ENCODE measurements around the gene PTPRD.

Gene PTPRD

DNA sequence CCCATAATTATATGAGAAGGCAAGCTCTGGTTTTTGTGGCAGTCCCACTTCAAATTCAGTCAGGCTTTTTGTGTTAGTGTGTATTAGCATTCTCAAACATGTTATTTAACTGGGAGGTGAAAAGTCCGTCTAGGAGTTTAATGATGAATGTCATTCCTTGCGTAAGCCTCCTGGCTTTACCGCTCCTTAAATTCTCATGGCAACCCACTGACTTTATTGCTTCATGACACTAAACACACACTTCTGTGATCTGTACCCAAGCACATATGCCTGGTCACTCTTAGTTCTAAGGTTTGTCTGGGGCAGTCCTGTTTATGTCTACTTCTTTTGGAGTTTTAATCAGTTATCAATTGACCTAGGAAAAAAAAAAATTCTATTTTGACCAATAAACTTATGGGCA lies 2135.4 kb downstream of the PTPRD start:
- Histone ChIP-seq H3K36me3 (ENCODE audit: insufficient read depth, low read length) (no peaks in the 10 kb centered on the region), H3K9me3 (ENCODE audit: control insufficient read depth, insufficient read depth, low read length) (no peaks in the 10 kb centered on the region), H3K4me1 (ENCODE audit: insufficient read depth, low read length) (no peaks in the 10 kb centered on the region), H3K9ac (ENCODE audit: low read depth, low read length) (no peak overlapping the region)

DNA sequence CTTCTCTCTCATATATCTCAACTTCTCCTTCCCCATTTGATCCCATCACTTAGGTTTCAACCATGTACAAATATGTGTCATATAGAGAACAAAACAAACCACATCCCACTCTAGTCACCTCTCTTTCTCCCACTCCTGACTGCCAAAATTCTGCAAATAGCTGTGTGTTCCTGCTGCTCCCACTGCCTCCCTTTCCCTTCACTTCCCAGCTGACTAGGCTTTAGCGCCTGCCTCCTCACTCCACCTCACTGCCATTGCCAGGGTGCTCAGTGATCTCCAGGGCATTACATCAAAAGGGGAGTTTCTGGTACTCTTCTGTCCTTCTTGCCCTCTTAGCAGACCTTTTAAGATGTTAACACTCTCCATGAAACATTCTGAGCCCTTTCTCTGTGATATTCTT lies 2137.9 kb downstream of the PTPRD start:
- H3K9ac ChIP-seq (ENCODE audit: low read depth, low read length) = no peak overlapping the region
- no peaks in the 10 kb centered on the region for H3K9me3 ChIP-seq (ENCODE audit: control insufficient read depth, insufficient read depth, low read length)
- H3K4me1 ChIP-seq (ENCODE audit: insufficient read depth, low read length) = no peaks in the 10 kb centered on the region
- H3K36me3 ChIP-seq (ENCODE audit: insufficient read depth, low read length) = no peaks in the 10 kb centered on the region

DNA sequence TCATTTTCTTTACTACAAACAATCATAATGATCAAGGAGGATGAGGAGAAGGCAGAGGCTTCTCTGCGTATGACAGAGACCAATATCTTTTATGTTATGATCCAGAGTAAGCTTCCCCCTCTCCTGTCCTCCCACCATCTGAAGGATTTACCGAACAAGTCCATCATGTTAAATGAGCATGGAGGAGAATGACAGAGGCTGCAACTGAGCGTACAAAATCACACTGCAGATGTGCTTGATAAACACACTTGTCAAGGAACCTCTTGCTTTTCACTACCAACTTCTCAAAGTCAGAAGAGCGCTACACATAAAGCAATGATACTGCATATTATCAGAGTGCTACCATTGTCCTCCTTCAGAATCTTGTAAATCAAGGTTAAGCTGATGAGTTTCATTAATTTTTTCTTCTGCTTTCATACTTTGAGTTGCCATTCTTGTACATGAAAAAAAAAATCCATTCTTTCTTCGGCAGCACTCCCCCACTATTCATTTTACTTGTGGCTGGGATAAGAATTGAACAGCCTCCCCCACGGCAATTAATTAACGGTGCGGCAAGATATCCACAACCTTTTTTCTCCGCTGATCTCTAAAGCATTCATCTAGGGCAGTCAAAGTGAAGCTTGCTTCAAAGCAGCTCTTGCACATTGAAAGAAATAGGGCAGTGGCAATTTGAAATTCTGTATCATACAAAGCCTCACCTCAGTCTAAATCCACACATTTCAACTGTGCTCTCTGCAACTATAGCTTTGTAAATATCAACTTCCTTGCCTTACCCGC lies 2139.4 kb downstream of the PTPRD start:
- Histone ChIP-seq H3K36me3 (ENCODE audit: insufficient read depth, low read length) (no peaks in the 10 kb centered on the region), H3K9ac (ENCODE audit: low read depth, low read length) (no peak overlapping the region), H3K4me1 (ENCODE audit: insufficient read depth, low read length) (no peaks in the 10 kb centered on the region), H3K9me3 (ENCODE audit: control insufficient read depth, insufficient read depth, low read length) (no peaks in the 10 kb centered on the region)

DNA sequence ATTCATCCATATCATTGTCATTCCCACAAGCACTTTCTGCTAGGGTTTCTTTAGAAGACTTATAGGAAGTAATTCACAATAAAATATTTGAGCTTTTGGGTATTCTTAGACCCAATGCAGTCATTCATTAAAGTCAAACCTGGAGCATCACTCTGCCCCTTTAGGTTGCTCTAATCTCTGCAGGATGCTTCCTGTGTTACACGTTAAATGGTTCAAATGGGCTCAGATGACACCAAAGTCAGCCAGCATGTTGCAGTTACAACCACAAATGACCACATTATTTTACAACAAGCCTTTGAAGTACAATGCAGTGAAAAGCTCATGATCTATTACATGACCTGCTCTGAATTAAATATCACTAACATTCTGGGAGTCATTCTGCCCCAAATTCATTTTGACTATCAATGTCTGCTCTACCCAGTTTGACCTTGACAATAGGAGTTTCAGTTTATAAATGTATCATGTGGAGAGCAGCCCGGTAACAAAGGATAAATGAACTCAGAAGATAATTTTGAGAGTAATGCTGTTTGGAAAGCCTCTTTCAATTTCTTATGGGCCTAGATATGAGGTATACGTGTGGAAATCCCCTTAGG lies 2144.7 kb downstream of the PTPRD start:
- H3K9me3 ChIP-seq (ENCODE audit: control insufficient read depth, insufficient read depth, low read length) = no peaks in the 10 kb centered on the region
- H3K36me3 ChIP-seq (ENCODE audit: insufficient read depth, low read length) = no peaks in the 10 kb centered on the region
- no peak overlapping the region for H3K9ac ChIP-seq (ENCODE audit: low read depth, low read length)
- H3K4me1 ChIP-seq (ENCODE audit: insufficient read depth, low read length) = no peaks in the 10 kb centered on the region

DNA sequence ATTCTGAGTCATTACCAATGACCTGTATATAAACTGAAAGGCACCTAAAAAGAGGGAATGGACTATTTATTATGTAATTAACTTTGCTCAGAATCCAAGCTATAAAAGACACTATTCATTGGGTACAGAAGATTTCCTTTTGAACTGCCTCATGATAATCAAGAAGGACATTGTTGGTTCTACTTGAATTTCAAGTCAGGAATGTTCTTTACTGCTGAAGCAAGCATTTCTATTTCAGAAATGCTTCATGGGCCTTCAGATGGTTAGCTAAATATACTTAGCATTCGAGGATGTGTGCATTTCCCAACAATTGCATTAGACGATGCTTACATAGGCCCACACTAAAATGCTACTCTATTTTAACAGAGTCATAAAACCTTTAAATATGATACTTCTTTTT lies 2155.0 kb downstream of the PTPRD start:
- no peaks in the 10 kb centered on the region for H3K9me3 ChIP-seq (ENCODE audit: control insufficient read depth, insufficient read depth, low read length)
- no peaks in the 10 kb centered on the region for H3K36me3 ChIP-seq (ENCODE audit: insufficient read depth, low read length)
- no peaks in the 10 kb centered on the region for H3K4me1 ChIP-seq (ENCODE audit: insufficient read depth, low read length)
- no peak overlapping the region for H3K9ac ChIP-seq (ENCODE audit: low read depth, low read length)

DNA sequence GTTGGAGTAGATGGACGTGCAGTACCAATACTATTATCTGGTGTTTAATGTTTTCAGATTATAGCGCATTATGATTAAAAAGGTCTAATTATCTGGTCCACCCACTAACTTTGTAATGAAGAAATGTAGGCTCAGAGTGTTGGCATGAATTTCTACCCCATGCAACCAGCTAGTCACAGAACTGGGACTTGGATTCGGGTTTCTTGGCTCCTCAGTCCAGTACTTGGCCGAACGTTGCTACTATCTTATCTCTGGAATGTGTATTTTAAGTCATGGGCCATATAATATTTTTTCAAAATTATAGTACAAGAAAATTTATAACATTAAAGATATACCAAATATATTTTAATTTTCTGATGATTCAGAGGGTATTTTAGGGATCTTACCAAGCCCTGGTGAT lies 2155.7 kb downstream of the PTPRD start:
- Histone ChIP-seq H3K36me3 (ENCODE audit: insufficient read depth, low read length) (no peaks in the 10 kb centered on the region), H3K4me1 (ENCODE audit: insufficient read depth, low read length) (no peaks in the 10 kb centered on the region), H3K9ac (ENCODE audit: low read depth, low read length) (no peak overlapping the region), H3K9me3 (ENCODE audit: control insufficient read depth, insufficient read depth, low read length) (no peaks in the 10 kb centered on the region)

DNA sequence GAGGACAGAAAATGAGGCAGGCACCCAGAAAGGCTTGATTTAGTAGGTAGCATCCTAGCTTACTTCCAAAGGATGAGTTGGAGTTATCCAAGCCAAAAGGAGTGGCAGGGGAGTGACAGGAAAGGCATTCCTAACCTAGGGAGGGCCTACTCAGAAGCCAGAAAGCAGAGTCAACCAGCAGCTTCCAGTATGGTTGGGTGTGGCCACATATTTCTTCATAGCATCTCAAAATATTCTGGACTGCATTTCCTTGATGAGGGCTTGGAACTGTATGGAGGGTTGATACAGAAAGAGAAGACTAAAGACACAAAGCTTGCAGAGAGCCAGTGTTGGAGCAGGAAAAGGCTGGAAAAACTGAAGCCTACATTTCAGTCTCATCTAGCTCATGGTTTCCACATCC lies 2156.5 kb downstream of the PTPRD start:
- H3K9ac ChIP-seq (ENCODE audit: low read depth, low read length) = no peak overlapping the region
- H3K36me3 ChIP-seq (ENCODE audit: insufficient read depth, low read length) = no peaks in the 10 kb centered on the region
- no peaks in the 10 kb centered on the region for H3K9me3 ChIP-seq (ENCODE audit: control insufficient read depth, insufficient read depth, low read length)
- no peaks in the 10 kb centered on the region for H3K4me1 ChIP-seq (ENCODE audit: insufficient read depth, low read length)

DNA sequence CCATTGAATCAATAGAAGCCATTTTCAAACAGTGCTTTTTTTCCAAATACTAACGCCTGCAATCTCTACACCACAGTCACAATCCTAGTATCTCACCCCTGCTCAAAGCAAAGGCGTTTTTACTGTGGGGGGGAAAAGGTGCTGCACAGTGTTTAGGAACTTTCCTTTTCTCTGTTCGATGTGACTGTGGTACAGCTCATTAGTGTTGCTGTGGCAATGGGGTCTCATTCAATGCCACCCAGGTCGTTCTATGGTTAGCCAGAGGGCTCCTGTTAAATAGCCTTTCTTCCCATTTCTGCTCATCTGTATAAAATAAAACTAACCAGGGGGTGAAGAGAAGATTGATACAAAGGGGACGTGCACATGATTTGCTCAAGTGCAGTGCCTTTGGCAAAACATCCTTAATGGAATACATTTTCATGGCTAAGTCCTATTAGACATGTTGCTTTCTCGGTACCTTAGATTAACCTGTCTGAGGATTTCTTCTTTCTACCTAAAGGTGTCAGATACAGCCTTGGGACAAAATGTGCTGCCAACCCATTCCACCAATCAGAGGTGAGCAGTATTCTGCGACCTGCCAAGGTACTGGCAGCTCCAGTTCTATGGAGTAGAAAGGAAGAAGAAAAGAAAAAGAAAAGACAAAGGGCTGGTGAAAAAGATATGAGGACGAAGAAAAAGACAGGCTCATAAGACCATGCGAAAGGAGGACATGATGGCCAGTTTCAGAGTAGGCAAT lies 2161.8 kb downstream of the PTPRD start:
- no peaks in the 10 kb centered on the region for H3K36me3 ChIP-seq (ENCODE audit: insufficient read depth, low read length)
- H3K4me1 ChIP-seq (ENCODE audit: insufficient read depth, low read length) = no peaks in the 10 kb centered on the region
- no peak overlapping the region for H3K9ac ChIP-seq (ENCODE audit: low read depth, low read length)
- no peaks in the 10 kb centered on the region for H3K9me3 ChIP-seq (ENCODE audit: control insufficient read depth, insufficient read depth, low read length)

DNA sequence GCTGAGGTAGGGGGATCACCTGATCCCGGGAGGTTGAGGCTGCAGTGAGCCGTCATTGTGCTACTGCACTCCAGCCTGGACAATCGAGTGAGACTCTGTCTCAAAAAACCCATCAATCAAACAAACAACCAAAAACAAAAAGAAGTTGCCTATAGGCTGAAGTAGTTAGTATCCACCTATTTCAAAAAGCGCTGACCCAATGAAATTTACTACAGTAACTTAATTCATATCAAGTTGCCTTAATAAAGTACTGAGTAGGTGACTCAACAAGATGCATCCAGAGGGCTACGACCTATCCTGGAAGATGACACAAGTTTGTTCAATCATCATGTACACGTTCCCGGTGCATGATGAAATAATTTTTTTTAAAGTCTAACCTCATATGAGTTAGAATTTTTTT lies 2164.6 kb downstream of the PTPRD start:
- H3K36me3 ChIP-seq (ENCODE audit: insufficient read depth, low read length) = no peaks in the 10 kb centered on the region
- H3K9me3 ChIP-seq (ENCODE audit: control insufficient read depth, insufficient read depth, low read length) = no peaks in the 10 kb centered on the region
- no peak overlapping the region for H3K9ac ChIP-seq (ENCODE audit: low read depth, low read length)
- H3K4me1 ChIP-seq (ENCODE audit: insufficient read depth, low read length) = no peaks in the 10 kb centered on the region

DNA sequence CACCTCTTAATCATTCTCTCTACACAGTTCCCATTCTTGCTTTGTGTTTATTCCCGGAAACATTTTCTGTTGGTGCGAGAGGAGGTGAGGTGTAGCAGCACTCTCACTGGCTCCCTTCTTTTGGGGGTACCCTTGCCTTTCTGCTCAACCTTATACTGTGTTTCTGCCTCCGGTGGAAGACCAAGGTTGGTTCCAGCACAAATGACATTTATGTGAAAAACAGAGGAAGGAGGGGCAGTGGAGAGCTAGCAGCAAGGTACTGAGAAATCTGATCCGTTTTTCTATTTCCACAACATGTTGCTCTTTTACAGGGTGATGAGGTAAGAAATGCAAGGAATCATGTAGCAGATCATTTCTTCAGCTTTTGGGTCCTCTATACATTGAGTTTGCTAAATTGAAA lies 2165.2 kb downstream of the PTPRD start:
- no peaks in the 10 kb centered on the region for H3K9me3 ChIP-seq (ENCODE audit: control insufficient read depth, insufficient read depth, low read length)
- no peak overlapping the region for H3K9ac ChIP-seq (ENCODE audit: low read depth, low read length)
- no peaks in the 10 kb centered on the region for H3K4me1 ChIP-seq (ENCODE audit: insufficient read depth, low read length)
- H3K36me3 ChIP-seq (ENCODE audit: insufficient read depth, low read length) = no peaks in the 10 kb centered on the region

DNA sequence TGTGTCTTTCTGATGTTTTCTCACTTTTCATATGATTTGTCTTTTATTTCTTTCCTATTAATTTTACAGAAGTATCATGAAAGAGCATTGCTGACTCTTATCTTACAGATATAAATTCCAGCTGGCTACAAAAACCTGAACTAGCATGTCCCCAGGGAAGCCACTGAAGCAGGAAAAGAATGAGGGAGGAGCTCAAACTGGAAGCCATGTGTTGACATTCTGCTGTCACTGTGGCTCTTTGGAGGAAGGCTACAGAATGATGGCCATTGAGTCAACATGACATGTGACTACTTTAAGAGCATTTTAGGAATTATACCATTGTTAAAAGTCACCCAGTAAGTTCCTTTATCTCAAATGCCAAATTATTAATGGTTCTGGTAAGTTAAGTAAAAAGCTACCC lies 2174.9 kb downstream of the PTPRD start:
- H3K4me1 ChIP-seq (ENCODE audit: insufficient read depth, low read length) = no peaks in the 10 kb centered on the region
- H3K36me3 ChIP-seq (ENCODE audit: insufficient read depth, low read length) = no peaks in the 10 kb centered on the region
- H3K9ac ChIP-seq (ENCODE audit: low read depth, low read length) = no peak overlapping the region
- no peaks in the 10 kb centered on the region for H3K9me3 ChIP-seq (ENCODE audit: control insufficient read depth, insufficient read depth, low read length)

DNA sequence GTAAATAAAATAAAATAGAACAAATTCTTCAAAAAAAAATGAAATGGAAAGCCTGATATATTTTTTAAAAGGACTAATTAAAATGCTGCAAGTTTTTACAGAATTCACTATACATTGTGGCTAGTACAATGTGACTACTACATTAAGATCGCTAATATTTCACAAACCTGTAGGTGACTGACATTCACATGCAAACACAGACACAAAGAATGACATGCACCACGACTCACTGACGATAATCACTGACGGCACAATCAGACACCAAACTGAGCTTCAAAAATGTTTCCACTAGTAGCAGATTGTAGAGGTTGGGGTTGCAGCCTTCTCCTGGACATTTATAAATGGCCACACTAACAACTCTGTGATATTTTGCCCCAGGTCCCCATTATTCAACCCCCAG lies 2175.5 kb downstream of the PTPRD start:
- no peaks in the 10 kb centered on the region for H3K36me3 ChIP-seq (ENCODE audit: insufficient read depth, low read length)
- no peaks in the 10 kb centered on the region for H3K9me3 ChIP-seq (ENCODE audit: control insufficient read depth, insufficient read depth, low read length)
- H3K4me1 ChIP-seq (ENCODE audit: insufficient read depth, low read length) = peaks cover under 1% of the 10 kb centered on the region; the same call in 1 of the 2 replicates
- no peak overlapping the region for H3K9ac ChIP-seq (ENCODE audit: low read depth, low read length)

DNA sequence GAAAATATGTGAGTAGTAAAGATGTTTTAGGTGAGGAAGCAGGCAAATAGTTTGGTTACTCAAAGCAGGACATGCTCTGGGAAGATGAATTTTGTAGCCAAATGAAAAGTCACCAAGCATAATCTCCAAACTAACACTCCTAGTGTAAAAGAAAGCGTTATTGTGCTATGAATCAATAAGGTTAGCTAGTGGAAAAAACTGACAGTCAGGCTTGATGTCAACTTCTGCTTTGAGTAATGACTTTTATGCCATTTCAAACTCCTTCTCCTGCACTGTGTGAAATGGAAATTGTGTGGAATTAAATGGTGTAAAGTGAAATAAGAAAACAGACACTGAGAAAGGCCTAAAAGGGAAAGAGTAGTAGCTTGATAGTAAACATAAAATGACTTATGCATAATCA lies 2176.0 kb downstream of the PTPRD start:
- H3K9ac ChIP-seq (ENCODE audit: low read depth, low read length) = no peak overlapping the region
- no peaks in the 10 kb centered on the region for H3K36me3 ChIP-seq (ENCODE audit: insufficient read depth, low read length)
- H3K4me1 ChIP-seq (ENCODE audit: insufficient read depth, low read length) = peaks cover 4% of the 10 kb centered on the region; the same call in 1 of the 2 replicates
- no peaks in the 10 kb centered on the region for H3K9me3 ChIP-seq (ENCODE audit: control insufficient read depth, insufficient read depth, low read length)

DNA sequence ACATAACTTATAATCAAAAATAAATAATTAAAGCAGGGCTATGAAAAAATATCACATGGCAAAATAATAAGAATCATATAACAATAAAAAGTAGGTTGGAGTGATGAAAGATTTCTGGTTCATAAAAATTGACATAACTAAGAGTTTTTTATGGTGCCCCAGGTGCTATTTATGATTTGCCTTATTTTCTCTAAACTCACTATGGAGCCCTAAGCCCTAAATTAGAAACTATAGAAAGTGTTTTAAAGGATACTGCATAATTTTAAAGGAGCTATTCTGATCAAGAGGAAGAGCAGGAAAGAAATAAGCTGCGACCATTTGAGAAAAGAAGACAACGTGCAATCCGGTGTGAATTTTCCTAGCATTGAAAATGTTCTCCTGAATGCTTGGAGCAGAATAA lies 2178.2 kb downstream of the PTPRD start:
- Histone ChIP-seq H3K4me1 (ENCODE audit: insufficient read depth, low read length) (peaks cover 4% of the 10 kb centered on the region; the same call in 1 of the 2 replicates), H3K9ac (ENCODE audit: low read depth, low read length) (no peak overlapping the region), H3K36me3 (ENCODE audit: insufficient read depth, low read length) (no peaks in the 10 kb centered on the region), H3K9me3 (ENCODE audit: control insufficient read depth, insufficient read depth, low read length) (no peaks in the 10 kb centered on the region)

DNA sequence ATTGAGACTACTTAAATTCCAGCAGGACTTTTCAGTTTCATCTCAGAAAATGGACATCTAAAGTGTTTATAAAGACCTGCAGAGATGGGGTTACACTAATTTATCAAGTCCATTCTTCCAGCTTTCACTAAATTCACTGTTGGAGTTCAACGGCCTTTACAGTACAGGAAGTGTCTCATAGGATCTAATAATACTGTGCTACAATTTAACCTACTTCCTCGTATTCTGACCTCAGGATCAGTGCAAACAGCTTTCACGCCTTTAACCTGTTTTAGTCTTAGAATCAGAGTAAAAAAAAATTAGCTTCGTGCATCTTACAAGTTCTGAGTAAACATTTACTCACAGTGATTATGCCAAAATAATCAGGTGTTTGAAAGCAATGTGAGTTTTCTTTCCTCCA lies 2180.6 kb downstream of the PTPRD start:
- Histone ChIP-seq H3K4me1 (ENCODE audit: insufficient read depth, low read length) (peaks cover 4% of the 10 kb centered on the region; the same call in 1 of the 2 replicates), H3K36me3 (ENCODE audit: insufficient read depth, low read length) (no peaks in the 10 kb centered on the region), H3K9me3 (ENCODE audit: control insufficient read depth, insufficient read depth, low read length) (no peaks in the 10 kb centered on the region), H3K9ac (ENCODE audit: low read depth, low read length) (no peak overlapping the region)
